MM.1S (cell line): Measurements from ENCODE around the gene ATP4A.

ENCODE experiments used
- EZH2 ChIP-seq: fragments of 300-600 bp; sonication (generic); optimal IDR thresholded peaks from 2 replicates; pipeline ENCODE3; 2017; ENCODE audit warnings: low read depth, mild to moderate bottlenecking, antibody characterized with exemption, low read length, mixed read lengths
- EZH2phosphoT487 ChIP-seq: fragments of 300-600 bp; sonication (generic); IDR thresholded peaks from 2 replicates; pipeline ENCODE4 v1.6.1; 2018; ENCODE audit warnings: antibody characterized with exemption, low read length
- TF ChIP-seq, protein P1 (sequence below): fragments of 300-600 bp; sonication (generic); IDR thresholded peaks from 2 replicates; pipeline ENCODE4 v1.5.1; 2016; ENCODE audit warnings: antibody characterized with exemption, low read length, mixed read lengths

DNA sequence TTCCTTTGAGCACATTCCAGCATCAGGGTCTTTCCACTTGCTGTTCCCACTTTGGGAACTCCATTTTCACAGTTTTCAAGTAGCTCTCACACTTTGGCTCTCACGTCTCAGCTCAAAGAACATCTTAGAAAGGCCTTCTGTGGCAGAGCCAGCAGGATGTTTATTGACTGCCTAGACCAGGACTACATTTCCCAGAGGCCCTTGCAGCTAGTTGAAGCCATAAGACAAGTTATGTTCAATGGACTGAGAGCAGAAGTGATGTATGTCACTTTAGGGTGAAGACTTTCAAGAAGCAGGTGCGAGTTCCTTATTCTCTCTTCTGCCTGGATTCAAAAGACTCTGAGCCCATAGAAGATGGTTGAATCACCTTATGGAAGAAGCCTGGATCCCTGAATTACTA lies 44.8 kb upstream of the ATP4A start:
- TF ChIP-seq, protein P1, sequence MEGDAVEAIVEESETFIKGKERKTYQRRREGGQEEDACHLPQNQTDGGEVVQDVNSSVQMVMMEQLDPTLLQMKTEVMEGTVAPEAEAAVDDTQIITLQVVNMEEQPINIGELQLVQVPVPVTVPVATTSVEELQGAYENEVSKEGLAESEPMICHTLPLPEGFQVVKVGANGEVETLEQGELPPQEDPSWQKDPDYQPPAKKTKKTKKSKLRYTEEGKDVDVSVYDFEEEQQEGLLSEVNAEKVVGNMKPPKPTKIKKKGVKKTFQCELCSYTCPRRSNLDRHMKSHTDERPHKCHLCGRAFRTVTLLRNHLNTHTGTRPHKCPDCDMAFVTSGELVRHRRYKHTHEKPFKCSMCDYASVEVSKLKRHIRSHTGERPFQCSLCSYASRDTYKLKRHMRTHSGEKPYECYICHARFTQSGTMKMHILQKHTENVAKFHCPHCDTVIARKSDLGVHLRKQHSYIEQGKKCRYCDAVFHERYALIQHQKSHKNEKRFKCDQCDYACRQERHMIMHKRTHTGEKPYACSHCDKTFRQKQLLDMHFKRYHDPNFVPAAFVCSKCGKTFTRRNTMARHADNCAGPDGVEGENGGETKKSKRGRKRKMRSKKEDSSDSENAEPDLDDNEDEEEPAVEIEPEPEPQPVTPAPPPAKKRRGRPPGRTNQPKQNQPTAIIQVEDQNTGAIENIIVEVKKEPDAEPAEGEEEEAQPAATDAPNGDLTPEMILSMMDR = no peak
- no peak for TF ChIP-seq EZH2
- no peak for TF ChIP-seq EZH2phosphoT487
